NK-92 treated with Interleukin-12 subunit alpha and Interleukin-12 subunit beta, amount 100 ng/mL, for 24 hours (cell line): ENCODE measurements around the gene ROBO2.

Experiments
- DNase-seq: peaks from one replicate; lab custom pipeline; 2025; lab: John Stamatoyannopoulos, UW

ROBO2 gene

DNA sequence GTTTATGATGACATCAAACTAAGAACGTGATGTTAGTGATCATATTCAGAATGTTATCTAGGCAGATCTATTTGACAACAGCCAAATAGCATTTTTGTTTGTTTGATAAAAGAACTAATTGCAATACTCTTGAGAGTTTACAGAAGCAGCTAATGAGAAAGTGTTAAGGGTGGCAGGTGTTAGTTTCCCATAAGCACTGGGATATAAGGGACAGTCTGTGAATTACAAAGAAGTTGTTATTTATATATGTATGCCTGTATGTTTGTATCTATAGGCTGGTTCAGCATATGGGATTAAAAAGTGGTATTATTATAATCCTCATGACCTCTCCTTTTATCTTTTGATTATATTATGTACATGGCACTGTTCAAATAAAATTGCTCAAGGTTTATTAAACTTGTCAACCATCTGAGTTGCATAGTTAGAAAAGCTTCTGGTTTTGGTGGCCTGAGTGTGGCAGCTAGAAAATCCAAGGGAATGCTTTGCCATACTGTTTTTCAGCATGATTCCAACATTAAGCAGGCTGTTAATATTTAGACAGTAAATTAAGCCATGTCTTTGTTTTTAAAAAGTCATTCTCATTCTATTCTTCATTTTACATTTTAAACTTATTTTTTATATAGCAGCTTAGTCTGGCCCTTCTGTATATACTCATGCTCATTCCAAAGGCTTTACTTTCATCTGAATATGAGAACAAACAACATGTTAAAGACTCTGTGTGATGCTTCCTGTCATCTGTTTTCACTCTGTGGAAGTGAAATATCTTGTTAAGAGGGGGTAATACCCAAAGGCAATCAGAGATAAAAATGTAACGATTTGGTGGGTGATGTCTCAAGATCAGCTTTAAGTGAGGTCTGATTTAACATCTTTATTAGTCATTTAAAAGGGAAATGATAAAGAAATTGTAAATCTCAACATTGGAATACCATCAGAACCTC, 13.1 kb downstream of the ROBO2 start:
- DNase-seq: no peak

DNA sequence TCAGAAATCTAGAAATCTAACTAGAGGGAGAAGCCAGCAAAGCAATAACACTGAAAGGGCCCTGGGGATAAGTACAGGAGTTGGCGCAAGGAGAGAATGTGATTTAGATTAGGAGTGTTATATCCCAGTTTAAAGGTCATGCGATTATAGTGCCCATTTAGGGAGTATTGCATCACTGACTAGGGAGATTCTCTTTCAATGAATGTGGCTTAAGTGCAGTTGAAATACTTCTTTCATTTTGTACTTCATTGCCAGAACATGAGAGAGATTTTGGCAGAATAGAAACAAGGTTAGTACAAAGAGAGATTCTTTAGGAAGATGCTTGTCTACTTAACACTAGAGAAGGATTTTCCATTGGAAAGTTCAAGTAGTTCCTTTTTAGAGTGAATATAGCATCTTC, 13.9 kb downstream of the ROBO2 start:
- DNase-seq: no peak

DNA sequence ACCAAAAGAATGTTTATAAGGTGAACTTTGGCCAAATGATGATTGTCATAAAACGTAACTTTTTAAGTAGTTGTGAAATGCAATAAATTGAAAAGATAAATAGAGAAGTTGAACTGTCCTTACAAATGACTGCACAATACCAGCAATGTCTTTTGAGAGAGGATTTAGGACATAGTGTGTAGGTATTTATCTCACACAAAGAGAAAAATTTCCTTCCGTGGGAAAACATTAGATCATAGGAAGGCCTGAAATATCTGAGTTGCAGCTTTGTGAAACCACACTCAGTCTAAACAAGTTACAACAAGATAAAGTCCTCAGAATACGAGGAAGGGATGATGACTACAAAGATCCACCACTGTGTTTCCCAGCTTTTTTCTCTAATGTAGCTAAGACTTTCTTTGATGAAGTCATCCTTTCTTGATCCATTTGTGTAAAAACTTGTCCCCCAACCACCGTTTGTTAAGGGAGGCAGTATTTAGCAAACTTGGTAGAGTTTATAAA, 16.0 kb downstream of the ROBO2 start:
- no peak for DNase-seq

DNA sequence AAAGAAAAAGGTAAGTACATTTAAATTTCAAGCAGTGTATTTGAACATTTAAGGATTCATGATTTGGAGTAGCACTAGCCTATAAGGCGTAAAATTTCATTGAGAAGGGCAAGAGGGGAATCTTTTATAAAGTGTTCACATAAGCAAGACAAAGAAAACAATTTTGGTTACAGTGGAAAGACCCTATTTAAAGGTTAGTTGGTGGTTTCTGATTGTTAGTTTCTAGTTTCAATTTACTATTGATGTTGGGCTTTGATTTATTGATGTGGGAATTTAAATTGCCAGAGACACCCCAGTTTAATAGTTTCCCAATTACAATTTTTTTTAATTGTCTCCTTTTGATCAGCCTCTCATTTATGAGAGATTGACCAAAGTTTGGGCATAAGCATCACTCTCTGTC, 19.5 kb downstream of the ROBO2 start:
- DNase-seq: no peak

DNA sequence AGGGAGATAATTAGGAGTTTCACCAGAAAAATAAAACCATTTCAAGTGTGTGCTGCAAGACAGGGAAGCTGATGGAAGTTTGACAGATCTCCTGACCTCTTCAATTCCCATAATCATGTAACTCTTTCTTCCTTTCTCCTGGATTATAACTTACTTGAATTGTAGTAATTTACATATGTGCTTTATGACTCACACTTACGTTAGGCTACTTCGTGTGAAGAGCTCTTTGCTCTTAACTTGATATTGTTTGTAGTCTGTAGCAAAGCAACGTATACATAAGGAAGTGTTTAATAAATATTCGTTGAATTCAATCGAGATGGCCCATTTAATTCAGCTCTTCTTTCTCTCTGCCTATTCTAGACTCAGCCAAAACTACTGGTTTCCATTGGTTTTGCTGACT, 23.5 kb downstream of the ROBO2 start:
- no peak for DNase-seq

DNA sequence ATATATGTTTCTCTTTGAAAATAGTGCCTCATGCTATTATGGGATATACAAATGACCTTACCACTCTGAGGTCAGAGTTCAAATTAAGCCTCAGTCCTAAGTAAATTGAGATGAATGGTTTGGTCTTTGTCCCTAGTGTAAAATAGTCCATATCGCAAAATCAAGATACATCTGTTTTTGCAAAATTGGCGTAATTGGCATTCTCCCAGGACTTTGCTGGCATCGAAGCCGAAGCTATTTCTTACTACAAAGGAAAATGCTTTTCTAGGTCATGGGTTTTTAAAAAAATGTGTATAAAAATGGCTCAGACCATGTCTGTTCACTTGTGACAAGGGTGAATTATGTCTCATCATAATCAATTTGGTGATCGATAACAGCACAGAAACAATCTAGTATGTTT, 25.9 kb downstream of the ROBO2 start:
- no peak for DNase-seq

DNA sequence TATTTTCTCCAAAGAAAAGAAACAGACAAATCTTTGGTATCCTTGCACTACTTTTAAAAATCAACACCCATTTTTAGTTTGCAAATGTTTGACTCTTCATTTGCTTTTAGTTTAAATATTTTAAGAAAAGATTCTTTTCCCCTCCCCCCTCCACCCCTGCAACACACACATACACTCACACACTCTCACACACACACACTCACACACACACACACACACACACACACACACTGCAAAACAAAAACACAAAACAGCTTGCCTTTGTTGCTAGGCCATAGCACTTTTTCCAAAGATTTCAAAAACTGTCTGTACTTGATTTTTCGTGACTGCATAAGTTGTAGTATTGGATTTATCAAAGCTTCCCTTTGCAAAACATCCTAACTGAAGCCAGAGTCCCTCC, 26.9 kb downstream of the ROBO2 start:
- no peak for DNase-seq

DNA sequence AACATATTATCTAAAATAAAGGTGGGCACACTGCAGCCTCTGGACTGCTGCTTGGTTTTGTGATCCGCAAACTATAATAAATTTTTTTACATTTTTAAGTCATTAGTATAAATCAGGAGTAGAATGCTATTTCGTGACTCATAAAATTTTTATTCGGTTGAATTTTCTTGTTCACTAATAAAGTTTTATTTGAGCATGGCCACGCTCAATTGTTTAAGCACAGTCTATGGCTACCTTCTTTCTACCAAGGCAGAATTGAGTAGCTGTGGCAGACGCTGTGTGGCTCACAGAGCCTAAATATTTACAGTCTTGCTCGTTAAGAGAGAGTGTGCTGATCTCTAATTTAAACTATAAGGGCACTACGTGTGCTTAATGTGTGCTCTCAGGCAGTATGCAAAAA, 28.9 kb downstream of the ROBO2 start:
- DNase-seq: no peak

DNA sequence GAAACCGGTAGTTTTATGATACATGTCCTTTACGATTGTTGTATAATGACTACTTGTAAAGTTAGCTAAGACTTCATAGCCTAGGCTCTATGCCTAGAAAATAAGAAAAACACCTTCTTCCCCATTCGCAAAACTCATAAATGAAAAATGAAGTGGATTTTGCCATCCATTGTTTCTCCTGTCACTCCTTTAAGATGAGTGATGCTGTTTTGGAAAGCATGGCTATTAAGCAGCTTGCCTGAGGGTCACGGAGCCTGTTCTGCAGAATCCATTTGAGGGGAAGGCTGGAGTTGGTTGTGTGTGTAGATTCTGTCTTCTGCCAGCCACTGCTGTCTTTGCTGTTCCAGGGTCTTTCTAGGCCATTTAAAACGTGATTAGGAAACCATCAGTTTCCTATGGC, 31.5 kb downstream of the ROBO2 start:
- DNase-seq: no peak

DNA sequence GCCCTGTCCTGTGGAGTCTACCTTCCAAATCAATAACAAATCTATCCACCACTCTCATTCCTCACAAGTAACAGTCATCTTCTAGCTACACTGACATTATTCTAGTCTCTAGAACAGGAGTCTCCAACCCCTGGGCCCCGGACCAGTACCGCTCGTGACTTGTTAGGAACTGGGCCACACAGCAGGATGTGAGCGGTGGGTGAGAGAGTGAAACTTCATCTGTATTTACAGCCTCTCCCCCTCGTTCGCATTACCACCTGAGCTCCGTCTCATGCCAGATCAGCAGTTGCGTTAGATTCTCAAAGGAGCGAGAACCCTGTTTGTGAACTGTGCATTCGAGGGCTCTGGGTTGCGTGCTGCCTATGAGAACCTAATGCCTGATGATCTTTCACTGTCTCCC, 31.9 kb downstream of the ROBO2 start:
- no peak for DNase-seq

DNA sequence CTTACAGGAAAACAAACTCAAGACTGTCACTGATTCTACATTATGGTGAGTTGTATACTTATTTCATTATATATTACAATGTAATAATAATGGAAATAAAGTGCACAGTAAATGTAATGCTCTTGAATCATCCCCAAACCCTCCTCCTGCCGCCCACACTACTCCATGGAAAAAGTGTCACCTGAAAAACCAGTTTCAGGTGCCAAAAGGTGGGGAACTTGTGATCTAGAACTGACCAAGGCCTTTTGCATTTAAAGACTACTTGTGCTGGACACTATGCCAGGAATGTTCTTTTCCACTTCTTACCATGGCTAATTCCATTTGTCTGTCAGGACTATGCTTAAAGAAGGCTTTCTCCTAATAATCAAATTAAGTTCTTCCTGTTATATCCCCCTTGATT, 32.3 kb downstream of the ROBO2 start:
- DNase-seq: no peak

DNA sequence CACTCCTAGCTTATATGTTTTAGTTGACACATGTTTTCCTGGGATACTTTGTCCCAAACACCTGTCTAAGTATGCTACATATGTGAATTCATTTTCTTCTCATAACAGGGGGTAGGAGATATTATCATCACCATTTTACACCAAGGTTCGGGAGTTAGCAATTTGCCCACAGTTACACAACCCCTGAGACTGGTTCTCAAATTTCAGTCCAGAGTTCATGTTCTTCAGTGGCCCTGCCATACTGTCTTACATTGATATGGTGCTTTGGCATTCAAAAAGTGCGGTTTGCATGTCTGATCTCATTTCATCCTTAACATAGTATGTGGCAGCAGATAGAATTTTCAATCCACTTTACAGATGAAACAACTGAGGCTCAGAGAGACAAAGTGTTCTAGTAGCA, 38.4 kb downstream of the ROBO2 start:
- no peak for DNase-seq

DNA sequence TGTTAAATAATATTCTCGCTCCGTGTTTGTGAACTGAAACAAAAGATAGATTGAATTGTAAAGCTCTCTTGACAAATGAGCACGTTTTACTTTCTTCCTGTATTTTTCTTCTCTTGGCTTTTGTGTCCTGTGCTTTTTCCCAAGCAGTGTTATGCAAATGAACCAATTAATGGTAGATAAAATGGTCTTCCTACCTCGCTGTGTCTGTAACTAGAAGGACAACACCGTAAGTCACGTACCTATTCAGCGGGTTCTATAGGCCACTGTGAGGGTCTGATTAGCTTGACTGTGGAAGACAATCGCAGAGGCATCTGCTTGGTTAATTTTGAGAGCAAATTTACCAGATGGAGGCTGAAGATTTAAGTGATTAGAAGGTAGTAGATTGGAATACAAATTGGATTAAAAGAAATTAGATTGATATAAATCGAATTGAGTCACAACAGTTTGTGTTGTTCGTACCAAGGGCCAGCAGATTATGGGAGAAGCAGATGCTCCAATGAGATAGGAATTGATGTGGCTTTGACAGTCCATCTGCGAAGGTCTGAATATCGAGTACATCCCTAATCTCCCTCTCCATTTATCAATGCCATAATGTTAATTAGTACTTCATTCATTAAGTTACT, 40.2 kb downstream of the ROBO2 start:
- DNase-seq: no peak

DNA sequence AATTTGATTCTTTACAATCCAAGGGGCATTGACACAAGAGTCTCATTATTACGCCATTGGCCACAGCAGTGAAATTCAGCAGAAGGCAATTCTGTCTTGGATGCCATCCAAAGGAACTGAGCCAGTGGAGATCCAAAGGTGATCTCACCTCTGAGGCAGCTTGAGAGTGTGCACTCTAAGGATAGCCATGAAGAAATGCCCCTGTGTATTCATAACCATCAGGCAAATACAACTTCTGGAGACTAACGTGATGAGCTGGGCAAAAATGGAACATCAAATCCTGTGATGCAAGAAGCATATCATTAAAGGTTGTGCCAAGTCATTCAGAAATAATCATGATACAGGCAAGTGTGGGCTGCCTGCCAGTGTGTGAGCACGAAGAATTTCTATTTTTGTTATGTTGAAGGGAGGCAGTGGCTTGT, 41.4 kb downstream of the ROBO2 start:
- DNase-seq: no peak

DNA sequence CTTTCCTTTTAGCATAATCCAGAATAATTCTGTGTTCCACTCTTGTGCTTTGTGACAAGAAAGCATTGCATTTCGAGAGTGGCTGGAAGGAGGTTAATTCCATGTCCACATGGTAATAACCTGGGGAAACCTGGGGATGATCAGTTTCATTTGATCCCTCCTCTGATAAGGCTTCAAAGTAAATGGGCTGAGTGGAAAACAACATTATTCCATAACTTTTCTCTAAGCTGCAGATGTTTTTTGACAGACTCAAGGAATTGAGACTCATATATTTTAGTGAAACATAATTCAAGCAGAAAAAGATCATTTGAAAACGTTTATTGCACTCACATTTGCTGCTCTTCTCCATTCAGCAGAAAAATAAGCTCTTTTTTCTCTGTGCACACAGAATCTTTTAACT, 44.6 kb downstream of the ROBO2 start:
- no peak for DNase-seq

DNA sequence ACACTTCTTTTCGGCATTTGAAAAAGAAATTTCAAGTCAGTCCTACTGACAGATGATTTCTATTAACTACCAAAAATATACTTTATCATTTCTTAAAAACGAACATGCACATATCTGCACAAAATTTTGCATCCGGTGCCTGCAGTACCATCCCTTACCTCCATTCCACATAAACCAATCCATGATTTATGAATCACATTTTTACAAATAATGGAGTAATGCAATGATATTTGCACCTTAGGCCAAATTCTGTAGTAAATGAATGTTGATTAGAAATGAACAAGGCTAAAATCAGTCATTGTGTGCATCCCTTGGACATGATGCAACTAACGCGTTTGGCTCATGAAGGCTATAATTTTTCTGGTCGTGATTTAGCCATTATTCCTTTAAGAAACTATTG, 46.5 kb downstream of the ROBO2 start:
- DNase-seq: no peak

DNA sequence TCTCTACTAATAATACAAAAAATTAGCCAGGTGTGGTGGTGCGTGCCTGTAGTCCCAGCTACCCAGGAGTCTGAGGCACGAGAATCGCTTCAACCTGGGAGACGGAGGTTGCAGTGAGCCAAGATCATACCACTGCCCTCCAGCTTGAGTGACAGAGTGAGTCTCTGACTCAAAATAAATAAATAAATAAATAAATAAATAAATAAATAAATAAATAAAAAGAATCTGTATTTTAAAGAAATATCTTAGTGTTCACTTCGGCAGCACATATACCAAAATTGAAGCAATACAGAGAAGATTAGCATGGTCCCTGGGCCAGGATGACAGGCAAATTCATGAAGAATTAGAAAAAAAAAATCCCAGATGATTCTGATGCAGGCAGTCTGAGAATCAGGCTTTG, 51.9 kb downstream of the ROBO2 start:
- no peak for DNase-seq

DNA sequence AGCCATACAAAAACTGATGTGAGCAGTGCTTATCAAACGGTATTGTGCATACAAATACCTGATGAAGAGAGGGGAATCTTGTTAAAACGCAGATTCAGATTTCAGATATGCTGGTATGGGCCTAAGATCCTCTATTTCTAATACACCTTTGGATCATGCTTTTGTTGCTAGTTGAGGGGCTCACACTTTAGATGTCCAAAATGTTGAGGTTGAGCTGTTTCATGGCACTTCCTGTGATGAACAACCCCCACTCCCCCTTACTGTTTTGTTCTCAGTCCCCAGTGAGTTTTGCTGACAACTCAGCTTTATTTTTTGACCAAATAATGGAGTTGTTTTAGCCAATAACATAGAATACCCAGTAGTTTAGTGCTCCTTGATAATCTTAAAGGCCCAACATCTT, 53.2 kb downstream of the ROBO2 start:
- no peak for DNase-seq

DNA sequence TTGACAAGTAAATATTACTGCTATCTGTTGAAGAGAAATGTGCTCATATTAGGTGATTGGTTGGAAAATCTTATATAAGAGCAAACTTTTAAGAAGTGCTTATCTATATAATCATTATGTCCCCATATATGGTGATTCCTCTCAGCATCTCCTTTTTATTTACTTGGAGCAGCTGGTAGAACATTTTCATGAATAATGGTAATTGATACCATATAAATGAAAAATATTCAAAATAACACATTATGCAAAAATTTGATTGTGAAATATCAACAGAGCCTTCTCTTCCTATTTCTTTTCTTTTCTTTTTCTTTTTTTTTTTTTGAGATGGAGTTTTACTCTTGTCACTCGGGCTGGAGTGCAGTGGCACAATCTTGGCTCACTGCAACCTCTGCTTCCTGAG, 56.2 kb downstream of the ROBO2 start:
- DNase-seq: no peak

DNA sequence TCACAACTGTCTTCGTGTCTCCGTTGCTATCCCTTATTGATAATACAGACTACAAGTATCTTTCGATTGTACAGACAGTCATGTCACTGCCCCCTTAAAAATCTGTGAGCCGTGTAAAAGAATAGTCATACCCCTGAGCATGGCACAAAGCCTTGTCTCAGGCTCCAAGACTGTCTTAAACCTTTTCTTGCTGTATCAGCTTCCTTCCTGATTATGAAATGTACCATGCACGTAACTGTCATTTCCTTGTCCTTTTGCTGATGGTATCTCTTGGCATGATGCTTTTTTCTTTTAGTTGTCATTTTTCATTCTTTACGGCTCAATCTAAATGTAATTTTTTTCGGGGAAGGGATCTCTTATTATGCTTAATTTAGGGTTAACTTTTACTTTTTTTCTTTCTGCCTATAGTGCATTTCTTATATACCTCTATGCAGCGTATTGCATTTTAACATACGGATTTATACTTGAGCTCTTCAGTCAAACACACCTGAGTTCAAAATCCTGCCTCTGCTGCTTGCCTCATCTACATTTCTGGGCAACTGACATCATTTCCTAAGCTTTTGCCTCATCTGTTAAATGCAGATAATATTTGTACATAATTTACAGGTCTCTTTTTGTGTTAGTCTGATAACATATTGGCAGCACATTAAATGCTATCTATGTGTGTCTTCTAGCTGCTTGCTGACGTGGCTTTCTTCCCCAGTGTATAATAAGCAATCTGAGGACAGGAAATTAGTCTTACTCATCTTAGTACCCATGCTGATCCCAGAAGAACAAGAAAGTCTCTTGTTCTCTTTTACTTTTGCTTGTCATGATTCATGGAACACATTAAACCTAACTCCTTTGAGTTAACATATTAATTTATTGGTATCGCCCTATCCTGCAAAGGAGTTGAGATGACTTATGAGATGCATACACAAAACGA, 57.3 kb downstream of the ROBO2 start:
- DNase-seq: no peak

DNA sequence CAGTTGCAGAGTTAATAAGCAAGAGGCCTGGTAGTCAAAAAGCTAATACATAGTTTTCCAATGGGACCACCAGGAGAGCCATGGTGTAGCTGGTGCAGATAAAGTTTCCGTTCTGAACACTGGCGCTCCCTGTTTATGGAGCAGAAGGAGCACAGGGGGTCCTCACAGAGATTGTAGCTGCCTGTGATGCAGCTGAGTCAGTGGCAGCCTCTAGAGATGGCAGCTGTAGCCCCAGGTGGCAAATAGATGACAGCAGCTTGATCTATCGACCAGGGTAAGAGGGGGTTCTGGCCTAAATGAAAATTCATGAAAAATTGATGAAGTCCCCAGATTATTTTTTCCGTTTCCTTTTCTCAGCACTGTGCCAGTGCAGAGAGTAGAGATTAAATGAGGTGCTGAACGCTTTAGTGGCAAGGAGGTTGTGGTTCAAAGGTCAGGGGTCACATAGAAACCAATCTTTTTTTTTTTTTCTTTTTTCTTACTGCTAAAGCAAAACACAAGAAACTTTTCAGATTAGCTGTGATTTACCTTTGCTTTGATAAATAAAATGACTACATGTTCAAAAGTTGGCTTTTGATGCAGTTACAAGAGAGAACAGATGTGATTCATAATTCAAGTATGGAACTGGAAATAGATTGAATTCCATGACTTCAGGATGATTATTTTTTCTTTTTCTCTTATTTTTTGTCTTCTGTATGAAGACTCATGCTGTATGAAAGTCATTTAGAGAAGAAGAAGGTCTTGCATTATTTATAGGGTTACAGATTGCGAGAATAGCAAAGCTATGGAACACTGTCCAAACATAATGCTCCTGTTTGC, 63.3 kb downstream of the ROBO2 start:
- no peak for DNase-seq

DNA sequence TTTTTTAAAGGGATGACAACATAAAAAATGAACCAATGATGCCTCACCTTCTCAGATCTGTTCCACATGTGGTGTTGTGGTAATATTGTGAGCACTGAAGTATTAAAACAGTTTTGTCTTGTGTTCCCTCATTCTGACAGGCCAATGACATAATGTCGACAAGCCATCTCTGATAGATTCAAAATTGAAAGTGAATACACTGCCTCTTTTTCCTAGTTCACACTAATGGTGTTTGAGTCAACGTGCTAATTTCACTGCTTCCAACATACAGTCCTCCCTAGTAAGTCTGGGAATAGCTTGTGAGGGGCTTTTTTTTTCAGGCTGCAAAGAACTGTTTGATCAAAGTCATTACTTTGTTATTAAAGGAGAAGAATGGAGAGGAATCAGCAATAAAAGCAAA, 82.8 kb downstream of the ROBO2 start:
- DNase-seq: no peak
